ENCODE data around the gene DDX19B.
"Not testable (repeated sequence)": the region's sequence is repeated elsewhere in the genome, so short reads cannot be mapped to it uniquely, and the experiment has no call there.

Gene DDX19B

GRCh38 chr16:70298988-70299938 is at the start of gene DDX19B:
Gene DDX19B, plus strand, starts transcription at chr16:70299186. Its CDS starts 112 bp downstream, at chr16:70299298.
- peak; percentile 37 for DNase-seq

DNA sequence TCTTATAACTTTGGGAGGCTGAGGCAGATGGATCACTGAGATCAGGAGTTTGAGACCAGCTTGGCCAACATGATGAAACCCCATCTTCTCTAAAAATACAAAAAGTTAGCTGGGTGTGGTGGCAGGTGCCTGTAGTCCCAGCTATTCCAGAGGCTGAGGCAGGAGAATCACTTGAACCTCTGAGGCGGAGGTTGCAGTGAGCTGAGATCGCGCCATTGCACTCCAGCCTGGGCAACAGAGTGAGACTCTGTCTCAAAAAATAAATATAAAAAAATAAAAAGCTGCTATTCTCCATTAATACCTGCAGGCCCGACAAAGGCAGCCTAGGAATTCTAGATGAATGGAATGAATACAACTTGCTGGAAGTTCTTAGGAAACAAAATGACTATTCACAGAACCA is 49.3 kb upstream of the DDX19B start:
- DNase-seq = not testable (repeated sequence)

GRCh38 chr16:70250748-70251628 is 48.0 kb upstream of the DDX19B start:
- DNase-seq = no peak

DNA sequence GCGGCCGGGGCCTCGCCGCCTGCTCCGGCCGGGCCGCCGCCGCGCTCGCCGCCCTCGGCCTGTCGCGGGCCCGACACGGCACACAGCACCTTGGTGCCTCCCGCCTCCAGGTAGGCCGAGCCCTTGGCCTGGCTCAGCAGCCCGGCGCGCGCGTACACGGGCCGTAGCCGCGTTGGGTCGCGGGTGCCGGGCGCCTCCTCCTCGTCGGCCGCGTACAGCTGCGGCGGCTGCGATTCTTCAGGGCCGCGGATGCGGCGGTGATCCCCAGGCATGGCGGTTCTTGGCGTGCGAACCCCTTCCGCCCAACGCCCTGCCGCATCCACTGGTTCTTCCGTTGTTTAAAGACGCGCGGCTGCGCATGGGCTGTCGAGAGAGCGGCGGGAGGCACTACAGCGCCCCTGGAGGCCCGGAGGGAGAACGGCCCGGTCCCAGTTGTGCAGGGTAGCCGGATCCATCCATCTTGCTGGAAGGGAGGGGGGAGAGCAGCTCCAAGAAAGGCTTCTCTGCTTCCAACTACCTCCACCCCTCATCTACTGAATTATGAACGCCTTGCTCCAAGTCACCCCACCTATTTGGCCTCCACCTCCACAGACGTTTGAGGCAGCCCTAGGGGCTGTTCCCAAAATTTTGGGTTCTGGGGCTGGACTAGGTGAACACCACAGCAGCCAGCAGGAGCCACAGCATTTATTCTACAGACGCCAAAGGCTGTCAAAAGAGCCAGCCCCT is 47.2 kb upstream of the DDX19B start, which contains the start of gene EXOSC6:
Gene EXOSC6, minus strand, starts transcription at position 312 of the 726 bp plus-strand sequence. Its CDS starts 40 bp downstream, at position 272.
- DNase-seq = peak; percentile 84

DNA sequence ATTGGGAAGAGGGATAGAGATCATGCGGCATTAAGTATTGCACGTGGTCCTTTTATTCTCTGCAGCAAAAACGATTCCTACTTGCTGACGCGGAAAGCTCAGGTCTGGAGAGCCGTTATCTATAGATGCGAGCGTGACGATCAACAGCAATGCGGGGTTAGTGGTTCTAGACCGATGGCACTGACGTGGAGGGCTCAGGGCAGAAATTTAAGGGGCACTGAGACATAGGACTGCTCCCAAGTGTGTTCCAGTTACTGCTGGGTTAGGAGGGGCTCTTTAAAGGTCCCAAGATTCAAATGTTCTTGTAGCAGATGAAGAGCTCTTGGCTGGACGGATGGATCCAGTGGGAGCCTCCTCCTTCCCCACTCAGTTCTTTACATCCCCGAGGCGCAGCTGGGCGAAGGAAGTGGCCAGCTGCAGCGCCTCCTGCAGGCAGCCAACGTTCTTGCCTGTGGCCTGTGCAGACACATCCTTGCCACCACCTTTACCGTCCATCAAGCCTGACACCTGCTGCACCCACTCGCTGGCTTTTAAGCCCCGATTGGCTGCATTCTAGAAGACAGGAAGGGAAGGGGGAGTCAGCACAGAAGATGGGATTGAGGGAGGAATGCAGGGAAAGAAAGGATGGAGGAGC is 46.5 kb upstream of the DDX19B start:
- DNase-seq = no peak

GRCh38 chr16:70253291-70254106 is 45.5 kb upstream of the DDX19B start:
- DNase-seq = no peak

DNA sequence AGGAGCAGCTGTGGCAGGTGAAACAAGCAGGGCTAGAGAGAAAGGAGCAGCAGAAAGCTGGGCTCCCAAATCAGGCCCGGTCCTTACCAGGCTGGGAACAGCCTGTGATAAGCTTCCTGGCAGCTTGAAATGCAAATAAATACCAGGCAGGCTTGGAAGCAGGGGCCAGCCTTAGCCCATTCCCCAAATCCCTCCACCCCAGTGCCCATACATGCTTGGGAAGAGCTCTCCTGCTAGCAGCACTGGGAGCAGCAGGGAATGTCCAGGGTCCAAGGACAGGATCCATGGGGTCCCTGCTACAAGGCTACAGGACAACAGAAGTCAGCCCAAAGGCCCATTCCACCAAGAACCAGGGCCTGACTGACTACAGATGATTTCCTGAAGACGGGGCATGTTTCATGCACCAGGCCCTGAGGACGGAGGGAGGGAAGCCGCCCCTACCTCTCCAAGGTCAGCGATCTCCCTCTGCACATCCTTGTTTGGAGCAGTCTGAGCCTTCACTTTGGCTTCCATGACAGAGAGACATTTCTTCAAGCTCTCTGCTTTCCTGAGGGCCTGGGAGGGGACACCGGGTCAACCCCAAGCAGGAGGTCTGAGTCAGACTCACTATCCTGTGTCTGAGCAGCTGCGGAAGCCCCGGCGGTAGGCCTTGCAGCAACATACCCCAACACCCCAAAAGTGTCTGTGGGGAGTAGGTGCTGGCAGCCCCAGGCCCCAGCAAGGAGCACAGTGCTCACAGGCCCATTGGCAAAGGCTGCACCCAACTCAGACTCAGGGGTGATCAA is 44.6 kb upstream of the DDX19B start:
- no peak for DNase-seq

DNA sequence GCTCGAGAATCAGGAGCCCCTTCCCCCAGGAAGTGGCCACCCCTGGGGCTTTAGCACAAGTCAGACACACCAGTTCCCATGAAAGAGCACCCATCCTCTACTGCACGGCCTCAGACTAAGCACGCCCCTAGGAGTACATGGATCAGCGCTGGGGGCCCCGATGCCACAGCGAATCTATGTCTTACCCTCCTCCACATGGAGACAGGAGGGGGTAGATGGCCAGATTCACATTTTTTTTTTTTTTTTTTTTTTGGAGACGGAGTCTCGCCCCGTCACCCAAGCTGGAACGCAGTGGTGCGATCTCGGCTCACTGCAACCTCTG is 44.1 kb upstream of the DDX19B start:
- DNase-seq = no peak

- DNase-seq = no peak
Measured at GRCh38 chr16:70255574-70255973, 43.4 kb upstream of the DDX19B start.

- DNase-seq = no peak
Measured at GRCh38 chr16:70257391-70257790, 41.6 kb upstream of the DDX19B start.

DNA sequence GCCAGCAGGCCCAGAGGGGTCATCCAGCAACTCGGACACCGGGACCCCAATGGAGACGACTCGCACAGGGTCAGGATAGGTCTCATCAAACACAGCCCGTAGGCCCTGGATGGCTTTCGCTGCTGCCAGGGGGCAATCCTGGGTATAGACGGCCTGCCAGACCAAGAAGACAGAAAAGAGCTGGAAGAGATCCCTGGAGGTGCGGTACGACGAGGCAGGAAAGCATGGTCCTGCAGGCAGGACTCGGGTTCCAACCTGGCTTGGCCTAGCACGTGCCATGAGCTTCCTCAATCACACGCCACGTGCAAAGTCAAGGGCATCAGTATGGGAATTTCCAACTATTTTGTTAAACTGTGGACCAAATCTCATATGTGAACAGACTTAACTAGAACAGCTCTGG is 40.9 kb upstream of the DDX19B start:
- DNase-seq = no peak

DNA sequence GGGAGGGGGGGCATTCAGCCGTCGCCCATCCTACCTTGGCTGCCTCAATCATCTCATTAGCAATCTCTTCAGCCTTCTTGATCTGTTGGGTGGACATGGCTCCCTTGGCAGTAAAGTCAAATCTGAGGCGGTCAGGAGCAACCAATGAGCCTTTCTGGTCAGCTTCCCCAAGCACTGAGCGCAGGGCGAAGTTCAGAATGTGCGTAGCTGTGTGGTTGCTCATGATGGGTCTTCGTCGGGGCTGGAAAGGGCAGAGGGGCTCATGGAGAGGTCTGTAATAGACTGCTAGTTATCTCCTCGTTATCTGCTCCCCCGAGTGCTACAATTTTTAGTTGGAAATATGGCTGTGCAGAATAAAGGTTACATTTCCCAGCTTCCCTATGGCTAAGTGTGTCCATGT is 40.0 kb upstream of the DDX19B start:
- DNase-seq = no peak

- not testable (repeated sequence) for DNase-seq
Measured at GRCh38 chr16:70259903-70260302, 39.1 kb upstream of the DDX19B start.

DNA sequence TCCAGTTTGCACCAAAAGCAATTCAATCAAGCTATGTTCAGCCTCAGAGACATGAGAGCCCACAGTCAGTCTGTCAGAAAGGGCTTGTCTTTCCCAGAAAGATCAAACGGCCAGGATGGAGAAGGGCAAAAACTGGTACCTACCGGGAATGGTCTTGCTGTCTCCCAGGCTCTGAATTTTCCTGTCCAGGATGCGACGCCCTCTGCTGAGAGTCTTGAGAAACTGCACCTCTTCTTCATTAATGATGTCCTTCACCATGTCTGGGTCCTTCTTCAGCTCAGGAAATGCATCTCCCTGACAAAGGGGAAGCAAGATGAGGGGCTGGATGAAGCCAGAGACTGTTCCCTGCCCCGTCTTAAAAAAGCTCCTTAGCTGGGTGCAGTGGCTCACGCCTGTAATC is 31.5 kb upstream of the DDX19B start:
- DNase-seq = no peak

DNA sequence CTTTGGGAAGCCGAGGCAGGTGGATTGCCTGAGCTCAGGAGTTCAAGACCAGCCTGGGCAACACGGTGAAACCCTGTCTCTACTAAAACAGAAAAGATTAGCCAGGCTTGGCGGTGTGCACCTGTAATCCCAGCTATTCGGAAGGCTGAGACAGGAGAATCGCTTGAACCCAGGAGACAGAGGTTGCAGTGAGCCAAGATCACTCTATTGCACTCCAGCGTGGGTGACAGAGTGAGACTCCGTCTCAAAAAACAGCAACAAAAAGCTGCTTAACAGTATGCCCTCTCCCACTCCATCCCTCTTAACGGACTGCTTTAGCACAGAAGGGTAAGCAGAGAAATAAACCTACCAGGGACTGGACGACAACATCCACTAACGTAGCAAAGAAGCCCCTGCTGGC is 31.1 kb upstream of the DDX19B start:
- DNase-seq = not testable (repeated sequence)

DNA sequence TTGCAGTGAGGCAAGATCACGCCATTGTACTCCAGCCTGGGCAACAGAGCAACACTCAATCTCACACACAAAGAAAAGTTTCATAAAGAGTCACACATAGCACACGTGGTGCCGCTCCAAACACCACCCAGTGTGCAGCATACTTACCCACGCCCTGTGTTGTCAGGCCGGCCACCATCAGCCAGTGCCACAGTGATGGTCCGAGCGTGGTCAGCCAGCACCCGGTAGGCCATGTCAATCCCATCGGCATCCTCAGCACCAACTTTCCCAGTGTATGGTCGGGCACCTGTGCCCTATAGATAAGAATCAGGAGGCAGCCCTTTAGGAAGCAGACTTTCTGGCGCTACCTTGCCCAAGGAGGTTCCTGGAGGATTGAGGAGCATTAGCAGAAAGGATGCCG is 29.5 kb upstream of the DDX19B start:
- DNase-seq = no peak

DNA sequence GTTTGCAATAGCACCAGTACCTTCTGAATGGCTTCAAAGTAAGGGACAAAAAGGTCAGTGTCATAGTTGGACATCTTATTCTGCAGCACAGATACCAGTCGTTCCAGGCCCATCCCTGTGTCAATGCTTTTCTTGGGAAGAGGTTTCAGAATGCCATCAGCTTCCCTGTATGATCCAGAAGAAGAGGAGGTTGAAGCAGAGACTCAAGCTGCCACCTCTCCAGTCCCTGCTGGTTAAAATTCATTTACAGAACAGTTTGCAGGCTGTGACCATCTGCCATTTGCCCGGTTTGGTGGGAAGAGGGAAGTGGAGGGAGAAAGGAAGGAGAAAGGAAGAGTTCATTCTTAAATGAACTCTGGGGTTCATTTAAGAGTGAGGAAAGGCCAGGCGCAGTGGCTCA is 28.8 kb upstream of the DDX19B start:
- DNase-seq = no peak

DNA sequence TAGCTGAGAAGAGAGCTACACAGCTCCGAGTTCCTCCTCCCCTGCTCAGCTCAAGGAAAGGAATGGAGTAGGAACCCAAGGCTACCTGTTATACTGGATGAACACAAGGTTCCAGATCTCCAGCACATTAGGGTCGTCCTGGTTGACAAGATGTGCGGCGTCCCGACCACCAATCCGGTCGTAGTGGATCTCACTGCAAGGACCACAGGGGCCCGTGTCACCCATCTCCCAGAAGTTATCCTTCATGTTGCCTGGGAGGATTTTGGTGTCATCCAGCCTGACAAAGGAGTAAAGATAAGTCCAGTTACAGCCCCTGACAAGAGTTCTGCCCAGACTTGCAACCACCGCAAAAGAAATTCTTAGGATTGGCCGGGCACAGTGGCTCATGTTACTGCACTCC is 27.3 kb upstream of the DDX19B start:
- no peak for DNase-seq

DNA sequence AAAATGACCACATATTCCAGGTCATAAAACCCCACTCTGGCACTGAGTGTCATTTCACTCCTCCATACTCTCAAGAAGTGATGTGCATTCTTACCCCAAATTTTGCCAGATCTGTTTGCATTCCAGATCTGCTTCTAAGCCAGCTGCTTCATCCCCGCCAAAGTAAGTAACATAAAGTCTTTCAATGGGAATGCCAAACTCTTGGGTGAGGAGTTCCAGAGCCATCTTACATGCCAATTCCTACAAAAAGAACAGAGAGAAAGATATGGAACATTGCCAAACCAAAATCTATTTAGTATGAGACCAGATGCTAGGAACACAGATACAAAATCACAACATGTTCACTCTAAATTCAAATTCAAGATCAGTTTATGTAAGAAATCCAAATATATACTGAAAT is 22.6 kb upstream of the DDX19B start:
- no peak for DNase-seq

DNA sequence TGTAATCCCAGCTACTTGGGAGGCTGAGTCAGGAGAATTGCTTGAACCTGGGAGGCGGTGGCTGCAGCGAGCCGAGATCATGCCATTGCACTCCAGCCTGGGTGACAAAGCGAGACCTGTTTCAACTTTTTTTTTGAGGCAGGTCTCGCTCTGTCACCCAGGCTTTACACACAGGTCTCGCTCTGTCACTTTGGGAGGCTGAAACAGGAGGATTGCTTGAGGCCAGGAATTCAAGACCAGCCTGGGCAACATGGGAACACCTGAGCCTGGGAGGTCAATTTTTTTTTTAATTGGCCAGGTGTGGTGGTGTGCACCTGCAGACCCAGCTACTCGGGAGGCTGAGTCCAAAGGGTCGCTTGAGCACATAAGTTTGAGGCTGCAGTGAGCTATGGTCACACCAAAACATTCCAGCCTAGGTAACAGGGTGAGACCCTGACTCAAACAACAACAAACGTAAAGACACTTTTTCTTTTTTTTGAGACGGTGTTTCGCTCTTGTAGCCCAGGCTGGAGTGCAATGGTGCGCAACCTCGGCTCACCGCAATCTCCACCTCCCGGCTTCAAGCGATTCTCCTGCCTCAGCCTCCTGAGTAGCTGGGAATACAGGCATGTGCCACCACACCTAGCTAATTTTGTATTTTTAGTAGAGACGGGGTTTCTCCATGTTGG is 11.5 kb upstream of the DDX19B start:
- not testable (repeated sequence) for DNase-seq
